HG03039 (cell line): Measurements from ENCODE around the gene ALDH3B1.
A peak's percentile ranks its signal among the peaks of the same experiment; 100 is the strongest.

Experiments used
- ATAC-seq: cut with Tn5 transposase; IDR thresholded peaks from one replicate; pipeline ENCODE4 v1.9.1; 2021; ENCODE audit warnings: mild to moderate bottlenecking, moderate library complexity; ENCODE audit not compliant: unreplicated experiment

The ALDH3B1 gene

GRCh38 chr11:68028802-68029545 lies 18.8 kb downstream of the ALDH3B1 start:
- ATAC-seq: no peak

GRCh38 chr11:68030318-68031143 lies 20.4 kb downstream of the ALDH3B1 start, which contains the start of gene NDUFS8:
TSS of gene NDUFS8 (plus strand) at chr11:68030681. CDS start at chr11:68032152, 1,471 bp downstream.
- ATAC-seq: peak; percentile 85

GRCh38 chr11:68031144-68031464 lies 21.0 kb downstream of the ALDH3B1 start:
- no peak for ATAC-seq

GRCh38 chr11:68032003-68032402 lies 21.9 kb downstream of the ALDH3B1 start:
- no peak for ATAC-seq

- no peak for ATAC-seq
Observed at GRCh38 chr11:68032997-68033707, 23.0 kb downstream of the ALDH3B1 start.

- ATAC-seq: no peak
Observed at GRCh38 chr11:68033708-68034045, 23.6 kb downstream of the ALDH3B1 start.

GRCh38 chr11:68035266-68035876 lies 25.2 kb downstream of the ALDH3B1 start:
- ATAC-seq: no peak

GRCh38 chr11:68036141-68036716 lies 26.1 kb downstream of the ALDH3B1 start:
- ATAC-seq: no peak

- ATAC-seq: no peak
Observed at GRCh38 chr11:68036717-68037239, 26.7 kb downstream of the ALDH3B1 start.

GRCh38 chr11:68037411-68038225 lies 27.5 kb downstream of the ALDH3B1 start:
- ATAC-seq: no peak

- no peak for ATAC-seq
Observed at GRCh38 chr11:68038226-68038717, 28.1 kb downstream of the ALDH3B1 start.

GRCh38 chr11:68038718-68039525 lies 28.8 kb downstream of the ALDH3B1 start, which contains the start of gene TCIRG1:
TSS of gene TCIRG1 (plus strand) at chr11:68039025. CDS start at chr11:68041272, 2,247 bp downstream.
- peak; percentile 39 for ATAC-seq

- no peak for ATAC-seq
Observed at GRCh38 chr11:68039526-68040086, 29.5 kb downstream of the ALDH3B1 start.

- ATAC-seq: no peak
Observed at GRCh38 chr11:68040101-68040956, 30.2 kb downstream of the ALDH3B1 start.

- ATAC-seq: no peak
Observed at GRCh38 chr11:68040957-68041591, 30.9 kb downstream of the ALDH3B1 start.

- ATAC-seq: no peak
Observed at GRCh38 chr11:68041617-68042218, 31.6 kb downstream of the ALDH3B1 start.
